Measurements from ENCODE around the gene FBXL20. TPM values are rescaled to one million over a fixed set of nuclear protein-coding genes. Genes with fewer than 3 reads are reported as not detected.
"Not testable (repeated sequence)": the region's sequence is repeated elsewhere in the genome, so short reads cannot be mapped to it uniquely, and the experiment has no call there.

The FBXL20 gene
- total and polyA plus RNA-seq, 2 of the 8 experiments (the other 6 are each of a cell fraction or from before 2014, with no cell fraction given): 5.5 to 11.0 TPM

GRCh38 chr17:39443326-39443725 lies 41.9 kb upstream of the FBXL20 start (continued):
- no peak for TF ChIP-seq NANOG (IDR thresholded peaks at IDR 0.05; ENCODE audit: insufficient read depth, low read depth, low read length, poor library complexity, severe bottlenecking)
- TF ChIP-seq SIRT6 (IDR thresholded peaks at IDR 0.05; ENCODE audit: low read length): no peak
- no peak for TF ChIP-seq JUND (IDR thresholded peaks at IDR 0.05; ENCODE audit: low read length)

- H3K56ac ChIP-seq (replicated peaks; ENCODE audit: insufficient read length, low read depth, low read length); H3K9ac ChIP-seq (replicated peaks in 1 of 4; ENCODE audit: extremely low read depth in 1 of 4, low read depth in 3 of 4, low read length in 3 of 4); H3K27ac ChIP-seq (ENCODE audit: low read depth, low read length); H3K27me3 ChIP-seq (replicated peaks in 1 of 4; ENCODE audit: control insufficient read depth in 3 of 4, extremely low read depth in 1 of 4, insufficient read depth in 3 of 4, low read length in 3 of 4); H3K18ac ChIP-seq (ENCODE audit: extremely low read depth, low read length); H2BK5ac ChIP-seq (ENCODE audit: low read depth, low read length); H3K4me3 ChIP-seq (ENCODE audit: extremely low read depth in 1 of 4, insufficient read depth in 2 of 4, low read depth in 3 of 4, low read length in 4 of 4); H4K91ac ChIP-seq (replicated peaks; ENCODE audit: insufficient read length, low read length); FAIRE-seq; H3K14ac ChIP-seq (ENCODE audit: insufficient read length); H4K8ac ChIP-seq (ENCODE audit: extremely low read depth, insufficient read depth, low read length); DNase-seq (ENCODE audit: low read depth in 1 of 2, low spot score in 2 of 2); H3K4ac ChIP-seq (replicated peaks; ENCODE audit: insufficient read length, low read depth, low read length); H3K23me2 ChIP-seq (ENCODE audit: low read depth, low read length); H2BK12ac ChIP-seq (ENCODE audit: low read depth, low read length); H3K4me2 ChIP-seq (ENCODE audit: insufficient read depth in 1 of 2, low read depth in 2 of 2, low read length in 2 of 2); H3K23ac ChIP-seq (ENCODE audit: insufficient read length); H2BK20ac ChIP-seq (ENCODE audit: low read length); H3K4me1 ChIP-seq (replicated peaks in 1 of 4; ENCODE audit: control insufficient read depth in 3 of 4, insufficient read depth in 4 of 4, low read length in 3 of 4); H3K9me3 ChIP-seq (ENCODE audit: insufficient read depth in 2 of 2, low read depth in 1 of 2, low read length in 1 of 2); H4K5ac ChIP-seq (ENCODE audit: insufficient read length, low read depth, low read length); H4K20me1 ChIP-seq (replicated peaks in 1 of 2; ENCODE audit: control insufficient read depth in 1 of 2, insufficient read depth in 2 of 2, low read length in 2 of 2); H3K79me1 ChIP-seq (ENCODE audit: low read depth, low read length); CTCF ChIA-PET (ENCODE audit: partially characterized antibody); H2BK120ac ChIP-seq (replicated peaks; ENCODE audit: low read depth, low read length); H3K79me2 ChIP-seq (ENCODE audit: control insufficient read depth in 1 of 2, insufficient read depth in 2 of 2, low read length in 2 of 2); H2AK5ac ChIP-seq (ENCODE audit: low read depth, low read length); H2BK15ac ChIP-seq (ENCODE audit: low read length); H2AFZ ChIP-seq (ENCODE audit: low read length): not testable (repeated sequence)
- peaks cover 5 to 59% (median 39%) of the 10 kb centered on the region in 4 experiments; a peak in 6 of 8 replicates for H3K36me3 ChIP-seq (ENCODE audit: control insufficient read depth in 2 of 4, insufficient read depth in 4 of 4, low read length in 3 of 4)
- POLR2A ChIA-PET (ENCODE audit: partially characterized antibody): interaction anchor here (1.1 to 1.2 kb wide), 2 partner anchors 11 to 15 kb away, joined by 3 read pairs; partner anchors contain the start of gene MED1
- WGBS, 2 experiments (ENCODE audit: extremely low coverage in 1 of 2, insufficient coverage in 1 of 2, insufficient read length in 1 of 2, insufficient replicate concordance in 2 of 2, low coverage in 1 of 2, low lambda C conversion rate in 2 of 2, missing lambda C conversion rate in 1 of 2): 90% methylated on average over 2 of the region's 2 CpGs; no CpG with 5 or more reads in 1 of the 2 experiments
These were observed 38.4 kb upstream of the FBXL20 start for GRCh38 chr17:39439868-39440267.

All from H1 (cell line).